Measurements from ENCODE around the gene CERT1.

CERT1 gene

DNA sequence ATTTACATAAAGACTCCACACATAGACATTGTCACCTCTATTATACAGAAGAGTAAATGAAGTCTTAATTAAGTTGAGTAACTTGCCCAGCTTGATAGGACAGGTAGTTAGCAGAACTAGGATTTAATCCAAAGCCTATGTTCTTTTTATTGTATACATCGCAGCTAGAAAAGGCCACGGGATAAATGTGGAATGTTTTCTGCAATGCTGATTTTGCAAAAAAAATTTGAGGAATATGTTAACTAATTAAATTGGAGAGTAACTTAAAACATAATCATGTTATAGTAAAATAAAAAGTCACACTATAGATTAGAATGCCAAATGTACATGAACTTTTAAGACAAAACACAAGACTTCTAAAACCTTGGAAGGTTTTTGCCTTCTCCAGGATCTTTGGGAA is 41.3 kb upstream of the CERT1 start:
- H3K79me2 ChIP-seq (ENCODE audit: control insufficient read depth, insufficient read depth, low read length): no peaks in the 10 kb centered on the region
- no peak overlapping the region for H3K56ac ChIP-seq (ENCODE audit: low read length)
- H3K27me3 ChIP-seq (ENCODE audit: insufficient read depth, low read length, poor library complexity): no peaks in the 10 kb centered on the region
- H3K4me2 ChIP-seq (ENCODE audit: low read length): no peak overlapping the region
- no peak overlapping the region for H4K5ac ChIP-seq (ENCODE audit: low read length)
- no peak overlapping the region for H2BK15ac ChIP-seq (replicated peaks; ENCODE audit: low read depth)
- DNase-seq: no peak
- H3K18ac ChIP-seq (ENCODE audit: low read length): no peak overlapping the region
- H3K4ac ChIP-seq (ENCODE audit: low read depth, low read length): no peak overlapping the region
- H3K23ac ChIP-seq (ENCODE audit: low read length): no peak overlapping the region
- no peak overlapping the region for H3K27ac ChIP-seq (ENCODE audit: low read depth, low read length)
- no peak overlapping the region for H2AK5ac ChIP-seq (ENCODE audit: low read length)
- no peaks in the 10 kb centered on the region for H3K79me1 ChIP-seq (ENCODE audit: low read length)
- H3K36me3 ChIP-seq (ENCODE audit: control insufficient read depth, insufficient read depth, low read length): no peaks in the 10 kb centered on the region
- H2BK120ac ChIP-seq (ENCODE audit: low read depth, low read length): no peak overlapping the region
- no peak overlapping the region for H2BK5ac ChIP-seq (ENCODE audit: low read length)
- H4K8ac ChIP-seq (ENCODE audit: low read depth, low read length): no peak overlapping the region
- H3K4me3 ChIP-seq (ENCODE audit: low read length): no peak overlapping the region
- H3K9ac ChIP-seq (ENCODE audit: low read length): no peak overlapping the region
- no CpG with 5 or more reads among the region's 2 CpGs for WGBS (ENCODE audit: extremely low coverage, insufficient coverage, low lambda C conversion rate)
- H3K4me1 ChIP-seq (ENCODE audit: control insufficient read depth, low read depth, low read length): no peaks in the 10 kb centered on the region

- Histone ChIP-seq H3K27me3 (ENCODE audit: insufficient read depth, low read length, poor library complexity) (no peaks in the 10 kb centered on the region), H3K79me2 (ENCODE audit: control insufficient read depth, insufficient read depth, low read length) (no peaks in the 10 kb centered on the region), H2AK5ac (ENCODE audit: low read length) (no peak overlapping the region), H3K4me2 (ENCODE audit: low read length) (no peak overlapping the region), H3K27ac (ENCODE audit: low read depth, low read length) (no peak overlapping the region), H3K4me3 (ENCODE audit: low read length) (no peak overlapping the region), H2BK120ac (ENCODE audit: low read depth, low read length) (no peak overlapping the region), H3K79me1 (ENCODE audit: low read length) (no peaks in the 10 kb centered on the region), H3K36me3 (ENCODE audit: control insufficient read depth, insufficient read depth, low read length) (no peaks in the 10 kb centered on the region), H3K4ac (ENCODE audit: low read depth, low read length) (no peak overlapping the region), H4K8ac (ENCODE audit: low read depth, low read length) (no peak overlapping the region), H4K5ac (ENCODE audit: low read length) (no peak overlapping the region), H3K9ac (ENCODE audit: low read length) (no peak overlapping the region), H3K18ac (ENCODE audit: low read length) (no peak overlapping the region), H3K4me1 (ENCODE audit: control insufficient read depth, low read depth, low read length) (no peaks in the 10 kb centered on the region), H2BK15ac (replicated peaks; ENCODE audit: low read depth) (no peak overlapping the region), H3K23ac (ENCODE audit: low read length) (no peak overlapping the region), H3K56ac (ENCODE audit: low read length) (no peak overlapping the region), H2BK5ac (ENCODE audit: low read length) (no peak overlapping the region)
- DNase-seq: no peak
- WGBS (ENCODE audit: extremely low coverage, insufficient coverage, low lambda C conversion rate): no CpG with 5 or more reads among the region's 3 CpGs
Measured at GRCh38 chr5:75551471-75551870, 40.0 kb upstream of the CERT1 start.

GRCh38 chr5:75550597-75550996 is 39.2 kb upstream of the CERT1 start:
- no peak overlapping the region for H3K9ac ChIP-seq (ENCODE audit: low read length)
- no peak overlapping the region for H3K56ac ChIP-seq (ENCODE audit: low read length)
- H3K4me1 ChIP-seq (ENCODE audit: control insufficient read depth, low read depth, low read length): no peaks in the 10 kb centered on the region
- H4K5ac ChIP-seq (ENCODE audit: low read length): no peak overlapping the region
- no peak for DNase-seq
- no peak overlapping the region for H3K4ac ChIP-seq (ENCODE audit: low read depth, low read length)
- no peak overlapping the region for H3K18ac ChIP-seq (ENCODE audit: low read length)
- H3K36me3 ChIP-seq (ENCODE audit: control insufficient read depth, insufficient read depth, low read length): no peaks in the 10 kb centered on the region
- no peaks in the 10 kb centered on the region for H3K27me3 ChIP-seq (ENCODE audit: insufficient read depth, low read length, poor library complexity)
- no peak overlapping the region for H2BK15ac ChIP-seq (replicated peaks; ENCODE audit: low read depth)
- no peak overlapping the region for H3K4me3 ChIP-seq (ENCODE audit: low read length)
- no peak overlapping the region for H2BK5ac ChIP-seq (ENCODE audit: low read length)
- H3K79me1 ChIP-seq (ENCODE audit: low read length): no peaks in the 10 kb centered on the region
- H3K23ac ChIP-seq (ENCODE audit: low read length): no peak overlapping the region
- H2AK5ac ChIP-seq (ENCODE audit: low read length): no peak overlapping the region
- WGBS (ENCODE audit: extremely low coverage, insufficient coverage, low lambda C conversion rate): no CpG with 5 or more reads among the region's 1 CpG
- H3K4me2 ChIP-seq (ENCODE audit: low read length): no peak overlapping the region
- no peak overlapping the region for H4K8ac ChIP-seq (ENCODE audit: low read depth, low read length)
- no peak overlapping the region for H3K27ac ChIP-seq (ENCODE audit: low read depth, low read length)
- no peak overlapping the region for H2BK120ac ChIP-seq (ENCODE audit: low read depth, low read length)
- H3K79me2 ChIP-seq (ENCODE audit: control insufficient read depth, insufficient read depth, low read length): no peaks in the 10 kb centered on the region

DNA sequence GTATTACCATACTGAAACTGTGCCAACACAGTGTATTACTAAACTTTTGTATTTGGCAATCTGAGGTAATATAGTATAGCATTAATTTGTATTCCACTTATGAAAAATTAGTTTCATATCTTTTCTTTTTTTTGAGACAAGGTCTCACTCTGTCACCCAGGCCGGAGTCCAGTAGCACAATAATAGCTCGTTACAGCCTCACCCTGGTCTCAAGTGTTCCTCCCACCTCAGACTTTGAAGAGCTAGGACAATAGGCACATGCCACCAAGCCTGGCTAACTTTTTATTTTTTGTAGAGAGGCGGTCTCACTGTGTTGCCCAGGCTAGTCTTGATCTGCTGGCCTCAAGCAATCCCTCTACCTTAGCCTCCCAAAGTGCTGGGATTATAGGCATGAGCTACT is 36.4 kb upstream of the CERT1 start:
- no CpG with 5 or more reads among the region's 3 CpGs for WGBS (ENCODE audit: extremely low coverage, insufficient coverage, low lambda C conversion rate)
- no peaks in the 10 kb centered on the region for H3K4me1 ChIP-seq (ENCODE audit: control insufficient read depth, low read depth, low read length)

DNA sequence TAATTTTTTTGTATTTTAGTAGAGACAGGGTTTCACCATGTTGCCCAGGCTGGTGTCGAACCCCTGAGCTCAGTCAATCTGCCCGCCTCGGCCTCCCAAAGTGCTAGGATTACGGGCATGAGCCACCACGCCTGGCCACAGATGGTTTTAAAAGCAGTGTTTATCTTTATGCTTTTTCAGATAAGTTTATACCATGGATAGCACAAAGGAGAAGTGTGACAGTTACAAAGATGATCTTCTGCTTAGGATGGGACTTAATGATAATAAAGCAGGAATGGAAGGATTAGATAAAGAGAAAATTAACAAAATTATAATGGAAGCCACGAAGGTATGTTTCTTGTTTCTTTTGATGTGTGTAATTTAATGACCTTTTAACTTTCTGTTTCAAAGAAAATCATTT is 35.4 kb upstream of the CERT1 start:
- Histone ChIP-seq H3K4me1 (ENCODE audit: control insufficient read depth, low read depth, low read length) (no peaks in the 10 kb centered on the region), H2BK5ac (ENCODE audit: low read length) (no peak overlapping the region), H3K36me3 (ENCODE audit: control insufficient read depth, insufficient read depth, low read length) (no peaks in the 10 kb centered on the region), H3K18ac (ENCODE audit: low read length) (no peak overlapping the region), H2AK5ac (ENCODE audit: low read length) (no peak overlapping the region), H3K79me1 (ENCODE audit: low read length) (no peaks in the 10 kb centered on the region), H2BK15ac (replicated peaks; ENCODE audit: low read depth) (no peak overlapping the region), H4K5ac (ENCODE audit: low read length) (no peak overlapping the region), H2BK120ac (ENCODE audit: low read depth, low read length) (no peak overlapping the region), H3K27me3 (ENCODE audit: insufficient read depth, low read length, poor library complexity) (no peaks in the 10 kb centered on the region), H4K8ac (ENCODE audit: low read depth, low read length) (no peak overlapping the region), H3K9ac (ENCODE audit: low read length) (no peak overlapping the region), H3K23ac (ENCODE audit: low read length) (no peak overlapping the region), H3K4me3 (ENCODE audit: low read length) (no peak overlapping the region), H3K27ac (ENCODE audit: low read depth, low read length) (no peak overlapping the region), H3K56ac (ENCODE audit: low read length) (no peak overlapping the region), H3K79me2 (ENCODE audit: control insufficient read depth, insufficient read depth, low read length) (no peaks in the 10 kb centered on the region), H3K4me2 (ENCODE audit: low read length) (no peak overlapping the region), H3K4ac (ENCODE audit: low read depth, low read length) (no peak overlapping the region)
- no CpG with 5 or more reads among the region's 6 CpGs for WGBS (ENCODE audit: extremely low coverage, insufficient coverage, low lambda C conversion rate)
- DNase-seq: no peak

More for the DNA sequence above, 36.4 kb upstream of the CERT1 start:
- Histone ChIP-seq H3K56ac (ENCODE audit: low read length) (no peak overlapping the region), H3K18ac (ENCODE audit: low read length) (no peak overlapping the region), H3K4me2 (ENCODE audit: low read length) (no peak overlapping the region), H4K5ac (ENCODE audit: low read length) (no peak overlapping the region), H3K27ac (ENCODE audit: low read depth, low read length) (no peak overlapping the region), H3K27me3 (ENCODE audit: insufficient read depth, low read length, poor library complexity) (no peaks in the 10 kb centered on the region), H3K4me3 (ENCODE audit: low read length) (no peak overlapping the region), H2BK120ac (ENCODE audit: low read depth, low read length) (no peak overlapping the region), H3K4ac (ENCODE audit: low read depth, low read length) (no peak overlapping the region), H2AK5ac (ENCODE audit: low read length) (no peak overlapping the region), H3K79me2 (ENCODE audit: control insufficient read depth, insufficient read depth, low read length) (no peaks in the 10 kb centered on the region), H2BK15ac (replicated peaks; ENCODE audit: low read depth) (no peak overlapping the region), H2BK5ac (ENCODE audit: low read length) (no peak overlapping the region), H3K23ac (ENCODE audit: low read length) (no peak overlapping the region), H3K9ac (ENCODE audit: low read length) (no peak overlapping the region), H3K36me3 (ENCODE audit: control insufficient read depth, insufficient read depth, low read length) (no peaks in the 10 kb centered on the region), H3K79me1 (ENCODE audit: low read length) (no peaks in the 10 kb centered on the region), H4K8ac (ENCODE audit: low read depth, low read length) (no peak overlapping the region)
- no peak for DNase-seq

DNA sequence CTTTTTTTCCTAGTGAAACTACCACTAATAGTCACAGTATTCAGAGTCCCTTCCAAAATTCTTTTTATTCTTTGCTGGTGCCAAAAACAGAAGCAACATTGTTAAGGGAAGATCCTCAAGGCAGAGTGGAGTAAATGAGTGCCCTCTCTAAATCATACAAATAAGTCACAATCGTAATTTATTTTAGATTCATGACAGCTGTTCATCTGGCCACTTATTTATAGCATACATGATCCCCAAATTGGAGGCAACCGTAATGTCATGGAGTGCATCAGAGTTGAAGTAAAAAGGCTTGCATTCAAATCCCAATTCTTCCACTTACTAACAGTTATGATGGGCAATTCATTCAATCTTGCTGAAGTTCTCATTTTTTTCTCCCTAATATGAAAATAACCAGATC is 33.7 kb upstream of the CERT1 start:
- Histone ChIP-seq H3K27ac (ENCODE audit: low read depth, low read length) (no peak overlapping the region), H3K79me2 (ENCODE audit: control insufficient read depth, insufficient read depth, low read length) (no peaks in the 10 kb centered on the region), H2BK5ac (ENCODE audit: low read length) (no peak overlapping the region), H3K4ac (ENCODE audit: low read depth, low read length) (no peak overlapping the region), H4K5ac (ENCODE audit: low read length) (no peak overlapping the region), H3K56ac (ENCODE audit: low read length) (no peak overlapping the region), H3K23ac (ENCODE audit: low read length) (no peak overlapping the region), H3K4me3 (ENCODE audit: low read length) (no peak overlapping the region), H2BK120ac (ENCODE audit: low read depth, low read length) (no peak overlapping the region), H3K9ac (ENCODE audit: low read length) (no peak overlapping the region), H3K4me1 (ENCODE audit: control insufficient read depth, low read depth, low read length) (no peaks in the 10 kb centered on the region), H4K8ac (ENCODE audit: low read depth, low read length) (no peak overlapping the region), H3K36me3 (ENCODE audit: control insufficient read depth, insufficient read depth, low read length) (no peaks in the 10 kb centered on the region), H3K79me1 (ENCODE audit: low read length) (no peaks in the 10 kb centered on the region), H2BK15ac (replicated peaks; ENCODE audit: low read depth) (no peak overlapping the region), H3K27me3 (ENCODE audit: insufficient read depth, low read length, poor library complexity) (no peaks in the 10 kb centered on the region), H3K18ac (ENCODE audit: low read length) (no peak overlapping the region), H3K4me2 (ENCODE audit: low read length) (no peak overlapping the region), H2AK5ac (ENCODE audit: low read length) (no peak overlapping the region)
- WGBS (ENCODE audit: extremely low coverage, insufficient coverage, low lambda C conversion rate): no CpG with 5 or more reads among the region's 2 CpGs
- DNase-seq: no peak

Measured in mesendoderm (in vitro differentiated cells).